GM23338 (cell line): ENCODE measurements around the gene UBA5.

ENCODE experiments used
- CREB1 ChIP-seq: fragments of 250-450 bp; sonication (Bioruptor Pico); IDR thresholded peaks from 2 replicates; pipeline ENCODE4 v1.5.0; 2020; ENCODE audit warnings: low read depth, mild to moderate bottlenecking, moderate library complexity
- CTCF ChIP-seq, 2 experiments: fragments of 200-600 bp in 1 of 2; sonication (generic) in 1 of 2; conservative IDR thresholded peaks; 2 replicates each; pipeline versions ENCODE4 v1.5.1 to v1.6.1; 2016 to 2017; ENCODE audit warnings: antibody characterized with exemption in 2 of 2, low read depth in 2 of 2, mild to moderate bottlenecking in 2 of 2, moderate library complexity in 1 of 2
- ETS1 ChIP-seq: IDR thresholded peaks from 2 replicates; pipeline ENCODE4 v1.6.1; 2016; ENCODE audit warnings: antibody characterized with exemption
- EZH2 ChIP-seq: fragments of 200-600 bp; sonication (generic); IDR thresholded peaks from one replicate; pipeline ENCODE4 v1.8.0; 2017; ENCODE audit warnings: antibody characterized with exemption, mild to moderate bottlenecking, low read depth; ENCODE audit not compliant: unreplicated experiment
- EZH2phosphoT487 ChIP-seq: fragments of 200-600 bp; sonication (generic); IDR thresholded peaks from one replicate; pipeline ENCODE4 v1.8.1; 2018; ENCODE audit warnings: antibody characterized with exemption; ENCODE audit not compliant: unreplicated experiment
- JUNB ChIP-seq: IDR thresholded peaks from one replicate; pipeline ENCODE4 v1.6.1; 2016; ENCODE audit warnings: antibody characterized with exemption; ENCODE audit not compliant: unreplicated experiment
- NANOG ChIP-seq: IDR thresholded peaks from 2 replicates; pipeline ENCODE4 v1.6.1; 2016; ENCODE audit warnings: antibody characterized with exemption, borderline replicate concordance
- POLR2AphosphoS5 ChIP-seq: IDR thresholded peaks from 2 replicates; pipeline ENCODE4 v1.6.1; 2016; ENCODE audit warnings: antibody characterized with exemption, low read depth
- REST ChIP-seq: IDR thresholded peaks from one replicate; pipeline ENCODE4 v1.6.1; 2018; ENCODE audit warnings: antibody characterized with exemption; ENCODE audit not compliant: unreplicated experiment
- STAT1 ChIP-seq: IDR thresholded peaks from one replicate; pipeline ENCODE4 v1.6.1; 2016; ENCODE audit warnings: antibody characterized with exemption; ENCODE audit not compliant: unreplicated experiment
- ZNF462 ChIP-seq: fragments of 250-450 bp; sonication (Bioruptor Pico); IDR thresholded peaks from 2 replicates; pipeline ENCODE4 v1.5.0; 2020; ENCODE audit warnings: mild to moderate bottlenecking, moderate library complexity

- no peak for TF ChIP-seq CTCF (conservative IDR thresholded peaks at IDR 0.05; ENCODE audit: low read depth in 2 of 2)
- no peak for TF ChIP-seq EZH2
- no peak for TF ChIP-seq NANOG
- TF ChIP-seq POLR2AphosphoS5 = no peak
- no peak for TF ChIP-seq STAT1
- no peak for TF ChIP-seq REST
- TF ChIP-seq ETS1 = no peak
- TF ChIP-seq CREB1 (CRISPR knock-in tag) = no peak
- no peak for TF ChIP-seq JUNB
- TF ChIP-seq ZNF462 = no peak
- TF ChIP-seq EZH2phosphoT487 = no peak
These were observed 34.5 kb upstream of the UBA5 start for GRCh38 chr3:132625613-132626012.
